ENCODE measurements around the gene MIGA2.

DNA sequence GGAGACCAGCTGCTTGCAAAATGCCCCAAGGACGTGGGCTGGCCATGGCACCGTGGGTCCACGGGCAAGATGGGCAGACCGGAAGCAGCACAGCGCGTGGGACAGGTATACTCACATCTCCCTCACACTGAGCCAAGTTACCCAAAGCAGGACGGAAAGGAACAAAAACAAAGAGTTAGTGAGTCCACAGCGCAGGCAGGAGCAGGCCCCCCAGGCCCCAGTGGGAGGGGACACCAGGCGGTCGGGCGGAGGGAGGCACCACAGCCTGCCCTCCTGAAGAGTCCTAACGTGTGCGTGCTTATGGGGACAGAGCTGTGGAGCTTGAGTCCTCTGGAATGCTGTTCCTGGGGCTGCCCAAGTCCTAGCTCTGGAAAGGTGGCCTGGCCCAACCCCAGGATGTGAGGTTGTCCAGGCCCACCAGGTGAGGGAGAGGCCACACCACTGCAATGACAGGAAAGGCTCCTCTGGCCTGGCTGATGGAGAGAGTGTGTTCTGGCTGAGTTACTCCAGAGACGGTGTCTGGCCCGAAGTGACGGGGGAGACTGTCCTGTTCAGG is 23.5 kb upstream of the MIGA2 start:
- TF ChIP-seq EZH2 (IDR thresholded peaks at IDR 0.05) = no peak
- no peak for TF ChIP-seq POLR2AphosphoS5 (IDR thresholded peaks at IDR 0.05; ENCODE audit: borderline replicate concordance, low read depth, low read length)
- no peak for TF ChIP-seq FOXP2 (optimal IDR thresholded peaks at IDR 0.05; ENCODE audit: control extremely low read depth, extremely low read length, insufficient read depth)

Data from SK-N-MC (cell line).